ACC112 (cell line): Measurements from ENCODE around the gene MZB1.

Experiments used
- H2AFZ ChIP-seq: fragments of 200-600 bp; sonication (generic); one replicate; pipeline ENCODE4 v1.6.0; 2017; ENCODE audit warnings: antibody characterized with exemption, low read length; ENCODE audit not compliant: unreplicated experiment
- H3K27ac ChIP-seq: fragments of 200-600 bp; sonication (generic); 2 replicates; pipeline ENCODE4 v1.5.1; 2014; ENCODE audit warnings: low read depth, mild to moderate bottlenecking, antibody characterized with exemption, low read length, moderate library complexity
- H3K27me3 ChIP-seq: fragments of 200-600 bp; sonication (generic); 2 replicates; pipeline ENCODE4 v1.6.1; 2014; ENCODE audit warnings: mild to moderate bottlenecking, antibody characterized with exemption, low read length, moderate library complexity, mixed read lengths; ENCODE audit not compliant: insufficient read depth
- H3K36me3 ChIP-seq: fragments of 200-600 bp; sonication (generic); 2 replicates; pipeline ENCODE4 v1.6.1; 2016; ENCODE audit warnings: mild to moderate bottlenecking, antibody characterized with exemption, low read length, moderate library complexity, mixed read lengths; ENCODE audit not compliant: insufficient read depth
- H3K4me1 ChIP-seq: fragments of 200-600 bp; sonication (generic); one replicate; pipeline ENCODE4 v1.6.1; 2016; ENCODE audit warnings: low read length, mixed read lengths; ENCODE audit not compliant: insufficient read depth, unreplicated experiment, control insufficient read depth
- H3K4me3 ChIP-seq: fragments of 200-600 bp; sonication (generic); 2 replicates; pipeline ENCODE4 v1.5.1; 2014; ENCODE audit warnings: mild to moderate bottlenecking, low read depth, low read length
- H3K79me2 ChIP-seq: fragments of 200-600 bp; sonication (generic); one replicate; pipeline ENCODE4 v1.6.0; 2016; ENCODE audit warnings: low read length; ENCODE audit not compliant: control insufficient read depth, unreplicated experiment, insufficient read depth

The MZB1 gene, protein sequence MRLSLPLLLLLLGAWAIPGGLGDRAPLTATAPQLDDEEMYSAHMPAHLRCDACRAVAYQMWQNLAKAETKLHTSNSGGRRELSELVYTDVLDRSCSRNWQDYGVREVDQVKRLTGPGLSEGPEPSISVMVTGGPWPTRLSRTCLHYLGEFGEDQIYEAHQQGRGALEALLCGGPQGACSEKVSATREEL

DNA sequence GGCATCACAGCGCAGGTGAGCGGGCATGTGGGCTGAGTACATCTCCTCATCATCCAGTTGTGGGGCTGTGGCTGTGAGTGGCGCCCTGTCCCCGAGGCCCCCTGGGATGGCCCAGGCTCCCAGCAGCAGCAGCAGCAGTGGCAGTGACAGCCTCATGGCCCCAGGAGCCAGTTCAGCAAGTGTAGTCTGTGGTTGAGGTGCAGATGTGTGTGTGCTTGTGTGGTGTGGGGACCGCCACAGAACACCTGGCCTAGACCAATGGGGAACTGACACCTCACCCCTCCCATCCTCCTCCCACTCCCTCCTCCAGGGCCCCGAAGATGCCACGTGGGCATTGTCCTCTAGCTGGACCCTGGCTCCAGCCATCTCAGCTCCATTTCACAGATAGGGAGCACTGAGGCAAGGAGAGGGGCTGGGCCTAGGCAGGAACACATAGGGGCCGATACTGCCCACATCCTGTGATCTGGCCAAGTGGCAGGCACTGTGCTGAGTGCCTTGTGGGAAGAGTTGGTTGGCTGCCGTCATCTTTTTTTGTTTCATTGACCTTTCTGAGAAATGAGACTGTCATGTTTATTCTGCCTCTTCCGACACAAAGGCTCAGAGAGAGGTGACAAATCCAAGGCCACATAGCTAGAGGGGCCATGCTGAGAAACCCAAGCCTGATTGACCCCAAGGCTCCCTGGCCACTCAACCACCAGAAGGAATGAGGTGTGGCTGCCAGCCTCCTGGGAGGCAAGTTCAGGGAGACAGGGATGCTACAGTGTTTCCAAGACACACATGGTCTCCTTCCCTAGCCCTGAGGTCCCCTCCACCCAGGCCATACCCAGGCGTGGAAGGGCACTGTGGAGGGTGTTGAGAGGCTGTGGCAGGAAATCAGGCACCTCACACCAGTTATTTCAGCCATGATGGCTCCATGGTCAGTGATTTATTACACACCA lies at the start of gene MZB1:
MZB1 (minus strand) TSS at position 213 of the 938 bp plus-strand sequence; CDS start at position 156, 57 bp downstream.
- Histone ChIP-seq H3K27me3 (peaks cover 8% of the 10 kb centered on the region; the same call in 1 of the 2 replicates), H3K4me1 (peaks cover 22% of the 10 kb centered on the region), H3K27ac (no peak within 1 kb of the TSS), H3K79me2 (no peaks in the 10 kb centered on the region), H3K36me3 (no peaks in the 10 kb centered on the region), H3K4me3 (no peak within 1 kb of the TSS), H2AFZ (no peak within 1 kb of the TSS)

- Histone ChIP-seq H3K79me2 (peaks cover 5% of the 10 kb centered on the region), H3K36me3 (peaks cover 2% of the 10 kb centered on the region; the same call in 1 of the 2 replicates), H3K4me3 (peak within 1 kb of the TSS; percentile 93), H3K27ac (peak within 1 kb of the TSS; percentile 82), H2AFZ (peak within 1 kb of the TSS; percentile 99), H3K4me1 (peaks cover 20% of the 10 kb centered on the region), H3K27me3 (no peaks in the 10 kb centered on the region)
Measured at GRCh38 chr5:139439013-139439903, 49.5 kb upstream of the MZB1 start, which contains the start of gene DNAJC18. Gene DNAJC18, minus strand, starts transcription at chr5:139439525. Its CDS starts 80 bp downstream, at chr5:139439445.

- no peak overlapping the region for H3K27ac ChIP-seq
- H3K79me2 ChIP-seq, result peaks cover 5% of the 10 kb centered on the region
- H3K36me3 ChIP-seq, result peaks cover 2% of the 10 kb centered on the region; the same call in 1 of the 2 replicates
- H3K27me3 ChIP-seq, result no peaks in the 10 kb centered on the region
- peak overlapping the region; percentile 85 for H2AFZ ChIP-seq
- peak overlapping the region; percentile 93 for H3K4me3 ChIP-seq
- peaks cover 14% of the 10 kb centered on the region for H3K4me1 ChIP-seq
Measured at GRCh38 chr5:139438707-139439012, 48.9 kb upstream of the MZB1 start.

GRCh38 chr5:139435676-139436075 lies 46.0 kb upstream of the MZB1 start:
- Histone ChIP-seq H3K27ac (no peak overlapping the region), H3K36me3 (peaks cover 4% of the 10 kb centered on the region; the same call in 1 of the 2 replicates), H3K4me3 (no peak overlapping the region), H2AFZ (no peak overlapping the region), H3K4me1 (peaks cover 10% of the 10 kb centered on the region), H3K79me2 (peaks cover 5% of the 10 kb centered on the region), H3K27me3 (no peaks in the 10 kb centered on the region)

DNA sequence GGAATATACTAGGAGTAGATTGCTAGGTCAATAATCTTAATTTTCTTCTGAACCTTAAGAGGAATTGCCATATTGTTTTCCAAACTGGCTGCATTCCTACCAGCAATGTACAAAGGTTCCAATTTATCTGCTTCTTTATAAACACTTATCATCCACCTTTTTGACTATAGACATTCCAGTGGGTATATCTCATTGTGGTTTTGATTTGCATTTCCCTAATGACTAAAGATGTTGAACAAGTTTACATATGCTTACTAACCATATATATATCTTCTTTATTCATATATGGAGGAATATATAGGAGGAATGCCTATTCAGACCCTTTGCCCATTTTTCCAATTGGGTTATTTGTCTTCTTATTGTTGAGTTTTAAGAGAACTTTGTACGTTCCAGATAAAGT lies 42.0 kb upstream of the MZB1 start:
- no peak overlapping the region for H3K4me3 ChIP-seq
- no peak overlapping the region for H3K27ac ChIP-seq
- peaks cover 2% of the 10 kb centered on the region for H3K4me1 ChIP-seq
- H3K27me3 ChIP-seq, result no peaks in the 10 kb centered on the region
- H2AFZ ChIP-seq, result no peak overlapping the region
- H3K79me2 ChIP-seq, result no peaks in the 10 kb centered on the region
- peaks cover 4% of the 10 kb centered on the region; the same call in 1 of the 2 replicates for H3K36me3 ChIP-seq

GRCh38 chr5:139430015-139430414 lies 40.3 kb upstream of the MZB1 start:
- H2AFZ ChIP-seq, result no peak overlapping the region
- peaks cover 4% of the 10 kb centered on the region; the same call in 1 of the 2 replicates for H3K36me3 ChIP-seq
- H3K27ac ChIP-seq, result no peak overlapping the region
- H3K27me3 ChIP-seq, result no peaks in the 10 kb centered on the region
- peaks cover 8% of the 10 kb centered on the region for H3K4me1 ChIP-seq
- no peaks in the 10 kb centered on the region for H3K79me2 ChIP-seq
- H3K4me3 ChIP-seq, result no peak overlapping the region

- H3K27ac ChIP-seq, result no peak overlapping the region
- peaks cover 2% of the 10 kb centered on the region; the same call in 1 of the 2 replicates for H3K36me3 ChIP-seq
Measured at GRCh38 chr5:139426203-139426885, 36.6 kb upstream of the MZB1 start.

GRCh38 chr5:139425497-139425896 lies 35.8 kb upstream of the MZB1 start:
- Histone ChIP-seq H3K27ac (no peak overlapping the region), H3K36me3 (no peaks in the 10 kb centered on the region)

More at GRCh38 chr5:139426203-139426885, 36.6 kb upstream of the MZB1 start:
- Histone ChIP-seq H3K4me1 (peaks cover 8% of the 10 kb centered on the region), H3K27me3 (no peaks in the 10 kb centered on the region), H3K79me2 (no peaks in the 10 kb centered on the region), H3K4me3 (no peak overlapping the region), H2AFZ (peak overlapping the region; percentile 36)

GRCh38 chr5:139422307-139422893 lies 32.7 kb upstream of the MZB1 start:
- no peaks in the 10 kb centered on the region for H3K27me3 ChIP-seq
- H2AFZ ChIP-seq, result no peak overlapping the region
- no peaks in the 10 kb centered on the region for H3K79me2 ChIP-seq
- peaks cover 8% of the 10 kb centered on the region for H3K4me1 ChIP-seq
- H3K36me3 ChIP-seq, result no peaks in the 10 kb centered on the region
- no peak overlapping the region for H3K4me3 ChIP-seq
- no peak overlapping the region for H3K27ac ChIP-seq

More at GRCh38 chr5:139425497-139425896, 35.8 kb upstream of the MZB1 start:
- Histone ChIP-seq H2AFZ (no peak overlapping the region), H3K27me3 (no peaks in the 10 kb centered on the region), H3K79me2 (no peaks in the 10 kb centered on the region), H3K4me3 (no peak overlapping the region), H3K4me1 (peaks cover 8% of the 10 kb centered on the region)
